HepG2 (cell line): Measurements from ENCODE around the gene SETD2.

ENCODE experiments used
- ATAD3A ChIP-seq: sonication (generic); formaldehyde crosslinking; IDR thresholded peaks from 2 replicates; pipeline ENCODE4 v1.4.0; 2020; ENCODE audit warnings: missing genetic modification reagents
- GABPB1 ChIP-seq: IDR thresholded peaks from 2 replicates; pipeline ENCODE4 v1.6.1; 2016; ENCODE audit warnings: mild to moderate bottlenecking, missing genetic modification reagents, moderate library complexity, missing compliant biosample characterization
- POLR2A ChIP-seq, 2 experiments: IDR thresholded peaks; 2 replicates each; pipeline ENCODE4 v1.6.1; 2011; ENCODE audit warnings: low read depth in 2 of 2, low read length in 2 of 2, mild to moderate bottlenecking in 1 of 2, moderate library complexity in 1 of 2; ENCODE audit not compliant: insufficient read depth in 1 of 2
- RAD21 ChIP-seq: fragments of 450-650 bp; formaldehyde crosslinking; IDR thresholded peaks from 2 replicates; pipeline ENCODE4 v1.5.0; 2020; ENCODE audit warnings: mild to moderate bottlenecking
- THAP11 ChIP-seq: IDR thresholded peaks from 2 replicates; pipeline ENCODE4 v1.6.1; 2016; ENCODE audit warnings: missing biosample characterization, missing genetic modification reagents
- ZFX ChIP-seq: sonication (generic); formaldehyde crosslinking; IDR thresholded peaks from 2 replicates; pipeline ENCODE4 v1.4.0; 2020; ENCODE audit warnings: mild to moderate bottlenecking, low read depth, missing genetic modification reagents, moderate library complexity
- ZMYM4 ChIP-seq: sonication (generic); formaldehyde crosslinking; IDR thresholded peaks from 2 replicates; pipeline ENCODE4 v1.8.1; 2023; ENCODE audit warnings: mild to moderate bottlenecking, missing genetic modification reagents
- TF ChIP-seq, protein P1 (sequence below): sonication (generic); formaldehyde crosslinking; IDR thresholded peaks from 2 replicates; pipeline ENCODE4 v1.4.0; 2020; ENCODE audit warnings: missing genetic modification reagents, borderline replicate concordance
- TF ChIP-seq, protein P2 (sequence below): sonication (generic); formaldehyde crosslinking; IDR thresholded peaks from 2 replicates; pipeline ENCODE4 v1.4.0; 2020; ENCODE audit warnings: missing genetic modification reagents, borderline replicate concordance

DNA sequence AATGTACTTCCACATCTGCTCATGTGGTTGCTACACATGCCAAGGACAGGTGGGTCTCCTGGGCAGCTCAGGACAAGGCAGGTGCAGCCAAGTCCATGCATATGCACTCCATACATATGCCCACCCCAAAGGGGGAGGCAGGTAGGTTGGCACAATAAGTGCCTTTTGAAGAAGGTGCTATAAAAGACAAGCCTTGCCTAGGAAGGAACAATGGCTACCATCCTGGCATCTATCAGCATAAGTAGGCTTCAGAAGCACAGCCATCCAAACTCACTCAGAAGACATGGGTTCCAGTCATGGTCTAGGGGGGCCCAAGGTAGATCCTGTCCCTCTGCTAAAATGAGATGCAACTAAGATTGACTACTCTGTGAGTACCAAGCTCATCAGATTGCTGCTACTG, 149.9 kb downstream of the SETD2 start:
- TF ChIP-seq, protein P1, sequence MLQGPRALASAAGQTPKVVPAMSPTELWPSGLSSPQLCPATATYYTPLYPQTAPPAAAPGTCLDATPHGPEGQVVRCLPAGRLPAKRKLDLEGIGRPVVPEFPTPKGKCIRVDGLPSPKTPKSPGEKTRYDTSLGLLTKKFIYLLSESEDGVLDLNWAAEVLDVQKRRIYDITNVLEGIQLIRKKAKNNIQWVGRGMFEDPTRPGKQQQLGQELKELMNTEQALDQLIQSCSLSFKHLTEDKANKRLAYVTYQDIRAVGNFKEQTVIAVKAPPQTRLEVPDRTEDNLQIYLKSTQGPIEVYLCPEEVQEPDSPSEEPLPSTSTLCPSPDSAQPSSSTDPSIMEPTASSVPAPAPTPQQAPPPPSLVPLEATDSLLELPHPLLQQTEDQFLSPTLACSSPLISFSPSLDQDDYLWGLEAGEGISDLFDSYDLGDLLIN (CRISPR knock-in tag), result no peak
- TF ChIP-seq GABPB1 (no peak), ZFX (CRISPR knock-in tag) (no peak), ATAD3A (CRISPR knock-in tag) (no peak), POLR2A (IDR thresholded peaks at IDR 0.05; ENCODE audit: insufficient read depth in 1 of 2, low read depth in 2 of 2, low read length in 2 of 2) (no peak), RAD21 (CRISPR knock-in tag) (no peak), ZMYM4 (CRISPR knock-in tag) (no peak), THAP11 (CRISPR knock-in tag) (no peak)
- TF ChIP-seq, protein P2, sequence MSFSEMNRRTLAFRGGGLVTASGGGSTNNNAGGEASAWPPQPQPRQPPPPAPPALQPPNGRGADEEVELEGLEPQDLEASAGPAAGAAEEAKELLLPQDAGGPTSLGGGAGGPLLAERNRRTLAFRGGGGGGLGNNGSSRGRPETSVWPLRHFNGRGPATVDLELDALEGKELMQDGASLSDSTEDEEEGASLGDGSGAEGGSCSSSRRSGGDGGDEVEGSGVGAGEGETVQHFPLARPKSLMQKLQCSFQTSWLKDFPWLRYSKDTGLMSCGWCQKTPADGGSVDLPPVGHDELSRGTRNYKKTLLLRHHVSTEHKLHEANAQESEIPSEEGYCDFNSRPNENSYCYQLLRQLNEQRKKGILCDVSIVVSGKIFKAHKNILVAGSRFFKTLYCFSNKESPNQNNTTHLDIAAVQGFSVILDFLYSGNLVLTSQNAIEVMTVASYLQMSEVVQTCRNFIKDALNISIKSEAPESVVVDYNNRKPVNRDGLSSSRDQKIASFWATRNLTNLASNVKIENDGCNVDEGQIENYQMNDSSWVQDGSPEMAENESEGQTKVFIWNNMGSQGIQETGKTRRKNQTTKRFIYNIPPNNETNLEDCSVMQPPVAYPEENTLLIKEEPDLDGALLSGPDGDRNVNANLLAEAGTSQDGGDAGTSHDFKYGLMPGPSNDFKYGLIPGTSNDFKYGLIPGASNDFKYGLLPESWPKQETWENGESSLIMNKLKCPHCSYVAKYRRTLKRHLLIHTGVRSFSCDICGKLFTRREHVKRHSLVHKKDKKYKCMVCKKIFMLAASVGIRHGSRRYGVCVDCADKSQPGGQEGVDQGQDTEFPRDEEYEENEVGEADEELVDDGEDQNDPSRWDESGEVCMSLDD (CRISPR knock-in tag), result no peak
